Measurements from ENCODE around the gene ZNF423. TPM values are rescaled to one million over a fixed set of nuclear protein-coding genes. Genes with fewer than 3 reads are reported as not detected.

ZNF423 gene
- polyA plus RNA-seq, 1 experiment = 0.11 TPM

DNA sequence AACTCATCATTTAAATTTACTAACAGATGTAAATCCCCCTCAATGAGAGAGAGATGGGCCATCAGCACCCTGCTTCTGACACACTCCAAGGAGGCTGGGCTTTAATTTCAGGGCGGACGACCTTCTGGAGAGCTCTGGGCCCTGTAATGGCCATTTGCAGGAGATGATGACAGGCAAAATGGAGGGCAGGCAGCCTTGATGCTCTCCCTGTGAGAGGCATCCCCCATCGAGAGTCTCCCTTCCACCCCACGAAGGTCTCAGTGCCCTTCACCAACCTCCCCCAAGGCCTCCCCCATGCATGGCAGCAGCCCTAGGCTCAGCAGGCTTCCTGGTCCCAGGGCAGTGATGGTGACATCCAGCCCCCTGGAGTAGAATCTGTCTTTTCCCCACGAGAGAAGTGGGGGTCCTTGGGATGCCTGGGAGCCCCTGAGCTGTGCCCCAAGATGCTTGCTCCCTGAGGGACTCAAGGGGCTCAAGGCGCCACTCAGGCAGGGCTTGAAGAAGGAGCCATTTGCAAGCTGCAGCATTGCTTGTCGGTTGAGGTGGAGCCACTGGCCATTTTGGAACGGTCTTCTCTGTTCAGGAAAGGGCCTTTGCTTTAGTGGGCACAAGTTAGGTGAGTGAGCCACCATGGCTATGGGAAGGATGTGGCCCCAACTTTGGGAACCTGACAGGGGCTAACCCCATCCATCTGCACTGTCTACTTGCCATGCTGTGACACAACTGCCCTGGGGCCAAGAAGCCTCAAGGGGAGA is 399.7 kb downstream of the ZNF423 start:
- Histone ChIP-seq H3K27me3 (ENCODE audit: control insufficient read depth, insufficient read depth, low read length) (no peaks in the 10 kb centered on the region), H3K9me3 (ENCODE audit: control insufficient read depth, insufficient read depth, low read length) (no peaks in the 10 kb centered on the region), H3K27ac (ENCODE audit: low read depth, low read length) (no peak overlapping the region), H3K4me3 (ENCODE audit: low read depth, low read length) (no peak overlapping the region)
- DNase-seq (ENCODE audit: low read depth, low spot score) = no peak
- CTCF ChIA-PET = no interaction called here
- POLR2A ChIA-PET = no interaction called here
- TF ChIP-seq, protein P1, sequence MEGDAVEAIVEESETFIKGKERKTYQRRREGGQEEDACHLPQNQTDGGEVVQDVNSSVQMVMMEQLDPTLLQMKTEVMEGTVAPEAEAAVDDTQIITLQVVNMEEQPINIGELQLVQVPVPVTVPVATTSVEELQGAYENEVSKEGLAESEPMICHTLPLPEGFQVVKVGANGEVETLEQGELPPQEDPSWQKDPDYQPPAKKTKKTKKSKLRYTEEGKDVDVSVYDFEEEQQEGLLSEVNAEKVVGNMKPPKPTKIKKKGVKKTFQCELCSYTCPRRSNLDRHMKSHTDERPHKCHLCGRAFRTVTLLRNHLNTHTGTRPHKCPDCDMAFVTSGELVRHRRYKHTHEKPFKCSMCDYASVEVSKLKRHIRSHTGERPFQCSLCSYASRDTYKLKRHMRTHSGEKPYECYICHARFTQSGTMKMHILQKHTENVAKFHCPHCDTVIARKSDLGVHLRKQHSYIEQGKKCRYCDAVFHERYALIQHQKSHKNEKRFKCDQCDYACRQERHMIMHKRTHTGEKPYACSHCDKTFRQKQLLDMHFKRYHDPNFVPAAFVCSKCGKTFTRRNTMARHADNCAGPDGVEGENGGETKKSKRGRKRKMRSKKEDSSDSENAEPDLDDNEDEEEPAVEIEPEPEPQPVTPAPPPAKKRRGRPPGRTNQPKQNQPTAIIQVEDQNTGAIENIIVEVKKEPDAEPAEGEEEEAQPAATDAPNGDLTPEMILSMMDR (IDR thresholded peaks at IDR 0.05; ENCODE audit: low read depth, low read length) = no peak

DNA sequence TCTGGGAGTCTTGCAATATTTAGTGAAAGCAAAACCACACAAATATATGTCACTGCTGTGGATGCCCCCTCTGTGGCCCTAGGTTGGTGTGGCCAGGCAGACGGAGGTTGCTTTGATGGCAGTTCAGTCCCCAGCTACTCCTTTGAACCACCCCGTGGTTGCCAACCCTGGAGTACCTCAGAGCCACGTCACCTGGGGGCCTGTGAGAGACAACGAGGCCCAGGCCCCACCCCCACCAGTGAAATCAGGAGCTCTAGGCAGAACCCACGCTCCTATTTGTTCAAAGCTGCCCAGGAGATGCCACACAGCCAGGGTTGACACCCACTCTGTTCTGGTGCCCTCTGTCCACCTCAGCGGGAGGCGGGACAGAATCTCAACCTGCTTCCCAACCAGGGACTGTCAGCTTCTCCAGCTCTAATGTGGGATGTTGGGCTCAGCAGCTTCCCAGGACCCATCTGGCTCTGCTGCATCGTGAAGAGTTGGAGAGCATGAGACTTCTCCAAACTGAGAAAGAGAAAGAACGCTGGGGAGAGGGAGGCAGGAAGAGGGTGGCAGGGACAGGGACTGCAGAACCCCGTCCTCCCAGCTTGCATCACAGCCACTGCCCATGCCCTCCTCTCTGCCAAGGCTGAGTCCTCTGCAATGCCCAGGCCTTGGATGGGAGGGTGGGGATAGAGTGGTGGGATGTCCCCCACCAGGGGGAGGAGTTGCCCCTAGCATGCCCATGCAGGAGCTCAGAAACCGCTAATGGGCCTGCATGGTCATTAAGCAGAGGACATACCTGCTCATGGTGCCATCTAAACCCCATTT is 400.5 kb downstream of the ZNF423 start:
- H3K4me3 ChIP-seq (ENCODE audit: low read depth, low read length) = no peak overlapping the region
- TF ChIP-seq, protein P1 (IDR thresholded peaks at IDR 0.05; ENCODE audit: low read depth, low read length) = no peak
- CTCF ChIA-PET = no interaction called here
- POLR2A ChIA-PET = no interaction called here
- no peaks in the 10 kb centered on the region for H3K9me3 ChIP-seq (ENCODE audit: control insufficient read depth, insufficient read depth, low read length)
- H3K27ac ChIP-seq (ENCODE audit: low read depth, low read length) = no peak overlapping the region
- no peaks in the 10 kb centered on the region for H3K27me3 ChIP-seq (ENCODE audit: control insufficient read depth, insufficient read depth, low read length)
- DNase-seq (ENCODE audit: low read depth, low spot score) = no peak

DNA sequence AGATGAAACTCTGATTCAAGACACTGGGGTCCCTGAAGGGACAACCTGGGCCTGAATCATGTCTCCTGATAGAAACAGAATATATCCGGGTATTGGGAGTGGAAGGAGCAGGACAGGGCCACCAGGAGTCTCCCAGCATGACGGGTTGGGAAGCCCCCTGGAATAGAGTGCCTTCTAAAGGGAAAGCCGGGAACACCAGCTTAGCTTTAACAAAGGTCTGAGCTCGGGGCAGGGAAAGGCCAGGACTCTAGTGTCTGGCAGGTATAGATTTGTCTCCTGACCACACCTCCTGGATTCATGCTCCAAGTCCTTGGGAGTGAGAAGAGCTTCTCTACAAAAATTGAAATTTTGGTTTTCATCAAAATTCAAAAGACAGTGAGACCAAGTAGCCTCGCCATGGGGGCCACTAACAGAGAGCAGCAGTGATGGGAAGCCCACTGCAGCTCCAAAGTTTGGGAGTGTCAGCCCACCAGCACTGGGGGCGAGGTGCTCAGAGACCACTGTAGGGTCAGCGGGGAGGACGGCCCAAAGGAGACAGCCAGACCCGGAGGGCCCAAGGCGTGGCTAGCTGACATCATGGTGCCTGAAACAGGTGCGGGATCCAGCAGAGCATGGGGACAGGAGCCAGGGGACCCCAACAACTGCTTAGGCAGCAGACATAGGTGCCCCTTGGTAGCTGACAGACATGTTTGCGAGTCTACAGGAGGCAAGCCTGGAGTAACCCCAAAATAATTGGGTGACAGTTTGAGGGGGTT is 401.3 kb downstream of the ZNF423 start:
- no peak overlapping the region for H3K4me3 ChIP-seq (ENCODE audit: low read depth, low read length)
- H3K27me3 ChIP-seq (ENCODE audit: control insufficient read depth, insufficient read depth, low read length) = no peaks in the 10 kb centered on the region
- ChIA-PET CTCF (no interaction called here), POLR2A (no interaction called here)
- DNase-seq (ENCODE audit: low read depth, low spot score) = no peak
- no peak overlapping the region for H3K27ac ChIP-seq (ENCODE audit: low read depth, low read length)
- no peaks in the 10 kb centered on the region for H3K9me3 ChIP-seq (ENCODE audit: control insufficient read depth, insufficient read depth, low read length)
- TF ChIP-seq, protein P1 (IDR thresholded peaks at IDR 0.05; ENCODE audit: low read depth, low read length) = no peak

DNA sequence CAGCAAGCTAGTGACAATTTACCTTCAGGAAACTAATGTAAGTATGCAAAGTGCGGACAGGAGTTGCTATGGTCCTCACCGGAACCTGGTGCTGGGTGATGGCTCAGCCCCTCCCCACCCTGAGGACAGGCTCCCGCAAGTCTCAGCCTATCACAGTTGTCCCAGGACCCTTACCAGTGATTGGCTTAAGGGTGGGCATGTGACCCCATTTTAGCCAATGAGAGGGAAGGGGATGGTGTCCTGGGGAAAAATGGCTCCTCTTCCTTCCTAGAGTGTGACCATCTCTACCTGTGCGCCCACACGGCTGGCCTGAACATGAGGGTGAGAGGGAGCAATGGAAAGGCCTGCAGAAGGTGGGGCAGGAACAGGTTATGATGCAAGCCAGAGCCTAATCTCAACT is 401.9 kb downstream of the ZNF423 start:
- TF ChIP-seq, protein P1 (IDR thresholded peaks at IDR 0.05; ENCODE audit: low read depth, low read length) = no peak
- DNase-seq (ENCODE audit: low read depth, low spot score) = no peak
- ChIA-PET CTCF (no interaction called here), POLR2A (no interaction called here)
- Histone ChIP-seq H3K4me3 (ENCODE audit: low read depth, low read length) (no peak overlapping the region), H3K27me3 (ENCODE audit: control insufficient read depth, insufficient read depth, low read length) (no peaks in the 10 kb centered on the region), H3K27ac (ENCODE audit: low read depth, low read length) (no peak overlapping the region), H3K9me3 (ENCODE audit: control insufficient read depth, insufficient read depth, low read length) (no peaks in the 10 kb centered on the region)
